Progenitor cell of endocrine pancreas (in vitro differentiated cells): ENCODE data around the gene STAC3. TPM values are rescaled to one million over a fixed set of nuclear protein-coding genes. Genes with fewer than 3 reads are reported as not detected.

Experiments
- DNase-seq: peaks from one replicate; pipeline ENCODE4 v3.0.0; 2021; ENCODE audit warnings: low spot score; ENCODE audit not compliant: unreplicated experiment
- H3K27ac Mint-ChIP-seq: 2 replicates; pipeline ENCODE4 v1.8.0; 2021; ENCODE audit warnings: mild to moderate bottlenecking, moderate library complexity, mixed read lengths
- H3K27me3 Mint-ChIP-seq: 2 replicates; pipeline ENCODE4 v1.8.0; 2021; ENCODE audit warnings: mixed read lengths
- H3K36me3 Mint-ChIP-seq: 2 replicates; pipeline ENCODE4 v1.8.0; 2022; ENCODE audit warnings: mixed read lengths; ENCODE audit not compliant: insufficient read depth
- H3K4me1 Mint-ChIP-seq: 2 replicates; pipeline ENCODE4 v1.8.0; 2021; ENCODE audit warnings: low read depth, mixed read lengths
- H3K4me3 Mint-ChIP-seq: 2 replicates; pipeline ENCODE4 v1.8.0; 2021; ENCODE audit warnings: low read depth, mild to moderate bottlenecking, moderate library complexity, mixed read lengths
- H3K9me3 Mint-ChIP-seq: 2 replicates; pipeline ENCODE4 v1.8.0; 2021; ENCODE audit warnings: low read depth, mixed read lengths
- CTCF ChIP-seq: fragments of 200-600 bp; sonication (generic); IDR thresholded peaks from one replicate; pipeline ENCODE4 v1.5.0; 2021; ENCODE audit warnings: antibody characterized with exemption, mild to moderate bottlenecking; ENCODE audit not compliant: unreplicated experiment
- total RNA-seq: library from RNA; stranded (reverse); gene quantifications from 2 replicates; pipeline ENCODE4 v1.2.1, GENCODE V29; 2021

STAC3 gene
- total RNA-seq, 1 donor from 2014 or later, result 6.0 TPM

GRCh38 chr12:57201219-57201618, 49.8 kb downstream of the STAC3 start:
- Mint-ChIP-seq H3K4me1 (no peaks in the 10 kb centered on the region), H3K4me3 (no peak overlapping the region), H3K27ac (no peak overlapping the region), H3K36me3 (peaks cover 15% of the 10 kb centered on the region), H3K27me3 (no peaks in the 10 kb centered on the region), H3K9me3 (no peaks in the 10 kb centered on the region)
- DNase-seq, result no peak
- no peak for TF ChIP-seq CTCF

GRCh38 chr12:57200497-57200896, 50.5 kb downstream of the STAC3 start:
- no peaks in the 10 kb centered on the region for H3K4me1 Mint-ChIP-seq
- H3K27me3 Mint-ChIP-seq, result no peaks in the 10 kb centered on the region
- peaks cover 16% of the 10 kb centered on the region for H3K36me3 Mint-ChIP-seq
- no peak for DNase-seq
- H3K27ac Mint-ChIP-seq, result no peak overlapping the region
- no peaks in the 10 kb centered on the region for H3K9me3 Mint-ChIP-seq
- TF ChIP-seq CTCF, result no peak
- H3K4me3 Mint-ChIP-seq, result no peak overlapping the region

- Mint-ChIP-seq H3K27me3 (no peaks in the 10 kb centered on the region), H3K9me3 (no peaks in the 10 kb centered on the region), H3K36me3 (peaks cover 15% of the 10 kb centered on the region), H3K27ac (no peak overlapping the region), H3K4me1 (no peaks in the 10 kb centered on the region), H3K4me3 (no peak overlapping the region)
- DNase-seq, result no peak
- no peak for TF ChIP-seq CTCF
These were observed 51.8 kb downstream of the STAC3 start for GRCh38 chr12:57199191-57199590.

- DNase-seq, result no peak
- H3K27me3 Mint-ChIP-seq, result no peaks in the 10 kb centered on the region
- H3K27ac Mint-ChIP-seq, result no peak overlapping the region
- H3K4me1 Mint-ChIP-seq, result no peaks in the 10 kb centered on the region
- H3K36me3 Mint-ChIP-seq, result peaks cover 14% of the 10 kb centered on the region
- no peak overlapping the region for H3K4me3 Mint-ChIP-seq
- TF ChIP-seq CTCF, result no peak
- H3K9me3 Mint-ChIP-seq, result no peaks in the 10 kb centered on the region
These were observed 52.7 kb downstream of the STAC3 start for GRCh38 chr12:57198329-57198728.

GRCh38 chr12:57196956-57197355, 54.0 kb downstream of the STAC3 start:
- Mint-ChIP-seq H3K4me1 (no peaks in the 10 kb centered on the region), H3K27ac (no peak overlapping the region), H3K4me3 (no peak overlapping the region), H3K36me3 (peaks cover 15% of the 10 kb centered on the region), H3K27me3 (no peaks in the 10 kb centered on the region), H3K9me3 (no peaks in the 10 kb centered on the region)
- DNase-seq, result no peak
- TF ChIP-seq CTCF, result no peak

GRCh38 chr12:57196439-57196838, 54.5 kb downstream of the STAC3 start:
- no peaks in the 10 kb centered on the region for H3K27me3 Mint-ChIP-seq
- no peaks in the 10 kb centered on the region for H3K4me1 Mint-ChIP-seq
- no peak overlapping the region for H3K4me3 Mint-ChIP-seq
- peak overlapping the region; percentile 8 for H3K27ac Mint-ChIP-seq
- no peaks in the 10 kb centered on the region for H3K9me3 Mint-ChIP-seq
- DNase-seq, result no peak
- TF ChIP-seq CTCF, result no peak
- peaks cover 19% of the 10 kb centered on the region for H3K36me3 Mint-ChIP-seq
